Gastroesophageal sphincter (tissue), 4 donors: ENCODE measurements around the gene ALK. TPM values are rescaled to one million over a fixed set of nuclear protein-coding genes. Genes with fewer than 3 reads are reported as not detected.

Experiments used
- ATAC-seq: fragments of 150-250 bp; one replicate; pipeline ENCODE4 v1.9.1; 2016; ENCODE audit warnings: mild to moderate bottlenecking, moderate library complexity
- H3K27ac ChIP-seq, 4 donors: fragments of 200-600 bp; sonication (generic) in 3 of 4; 1 replicate in 3 of 4; 2 replicates in 1 of 4; pipeline ENCODE4 v1.5.1; 2016 to 2019
- H3K27me3 ChIP-seq: fragments of 200-600 bp; sonication (generic); one replicate; pipeline ENCODE4 v1.5.1; 2019
- H3K36me3 ChIP-seq, 2 donors: fragments of 200-600 bp; sonication (generic); one replicate each; pipeline ENCODE4 v1.5.1; 2019; ENCODE audit warnings: control low read depth in 1 of 2
- H3K4me1 ChIP-seq, 3 donors: fragments of 200-600 bp; sonication (generic); 1 replicate in 2 of 3; 2 replicates in 1 of 3; pipeline ENCODE4 v1.5.1; 2016 to 2019; ENCODE audit warnings: control low read depth in 2 of 3
- H3K4me3 ChIP-seq, 2 donors: fragments of 200-600 bp; sonication (generic); one replicate each; pipeline ENCODE4 v1.5.1; 2019; ENCODE audit warnings: mild to moderate bottlenecking in 1 of 2, moderate library complexity in 1 of 2
- H3K9me3 ChIP-seq, 3 donors: fragments of 200-600 bp; sonication (generic); one replicate each; pipeline ENCODE4 v1.5.1; 2017 to 2019; ENCODE audit warnings: control low read depth in 2 of 3
- CTCF ChIP-seq, 4 experiments: fragments of 200-600 bp in 2 of 4; fragments of 450-650 bp in 2 of 4; sonication (generic) in 1 of 4; IDR thresholded peaks; one replicate each; pipeline ENCODE4 v1.5.1; 2017 to 2019; ENCODE audit warnings: antibody characterized with exemption in 4 of 4, mild to moderate bottlenecking in 2 of 4, moderate library complexity in 2 of 4
- EP300 ChIP-seq: sonication (generic); formaldehyde crosslinking; IDR thresholded peaks from one replicate; pipeline ENCODE4 v1.6.1; 2017; ENCODE audit warnings: antibody characterized with exemption, mild to moderate bottlenecking
- POLR2A ChIP-seq, 2 donors: fragments of 450-650 bp; IDR thresholded peaks; one replicate each; pipeline ENCODE4 v1.6.1; 2017; ENCODE audit warnings: antibody characterized with exemption in 2 of 2, mild to moderate bottlenecking in 2 of 2, moderate library complexity in 1 of 2
- POLR2AphosphoS5 ChIP-seq: sonication (generic); formaldehyde crosslinking; IDR thresholded peaks from one replicate; pipeline ENCODE4 v1.6.1; 2017; ENCODE audit warnings: antibody characterized with exemption
- WGBS, 2 donors: methylation state at CpG; one replicate each; pipeline ENCODE4 v1.1.5; 2018; ENCODE audit warnings: low coverage in 1 of 2; 5-methylcytosine and 5-hydroxymethylcytosine counted together
- total RNA-seq, 4 donors: library from RNA; depleted of rRNA; stranded (reverse); fragments of >200 nt; gene quantifications; one replicate each; pipeline ENCODE4 v1.1.0, GENCODE V29; 2016

The ALK gene
- total RNA-seq, 4 donors from 2014 or later, result 0.94 to 1.6 (median 1.1) TPM

DNA sequence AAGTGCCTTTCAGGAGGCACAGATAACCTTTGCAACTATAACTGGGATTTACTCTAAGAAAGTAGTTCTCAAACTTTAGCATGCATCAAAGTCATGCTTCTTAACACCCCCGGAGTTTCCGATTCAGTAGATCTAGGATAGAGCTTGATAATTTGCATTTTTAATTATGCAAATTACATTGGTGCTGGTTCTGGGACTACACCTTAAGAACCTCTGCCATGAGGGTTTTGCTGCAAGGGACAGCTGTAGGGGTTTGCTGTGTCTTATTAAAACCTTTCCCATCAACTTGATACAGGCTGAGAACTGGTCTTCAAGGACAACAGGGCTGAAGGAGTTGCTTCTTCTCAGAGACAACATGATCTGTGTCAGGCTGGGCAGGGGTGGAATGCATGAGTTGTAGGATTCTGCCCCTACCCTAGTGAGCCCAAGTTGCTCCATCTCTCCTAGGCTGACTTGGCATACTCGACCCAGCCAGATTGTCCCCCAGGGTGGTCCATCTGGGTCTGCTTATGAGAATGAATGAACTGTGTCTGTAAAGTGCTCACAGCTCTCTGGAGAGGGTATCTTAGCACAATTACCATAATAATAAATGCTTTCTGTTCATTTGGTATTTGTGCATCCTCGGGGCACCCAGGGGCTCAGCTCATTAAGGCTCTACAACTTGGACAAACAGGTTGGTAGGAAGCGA is 573.5 kb downstream of the ALK start:
- no peak overlapping the region for H3K4me3 ChIP-seq
- peaks cover 19% of the 10 kb centered on the region for H3K27me3 ChIP-seq
- ATAC-seq, result no peak
- no peaks in the 10 kb centered on the region for H3K4me1 ChIP-seq
- H3K27ac ChIP-seq, result no peak overlapping the region
- no peaks in the 10 kb centered on the region for H3K9me3 ChIP-seq
- no peaks in the 10 kb centered on the region for H3K36me3 ChIP-seq
- 33 to 81% methylated on average over 1 to 3 of the region's 5 CpGs for WGBS, 2 donors
- TF ChIP-seq POLR2AphosphoS5 (no peak), EP300 (no peak), CTCF (IDR thresholded peaks at IDR 0.05) (no peak), POLR2A (IDR thresholded peaks at IDR 0.05) (no peak)

DNA sequence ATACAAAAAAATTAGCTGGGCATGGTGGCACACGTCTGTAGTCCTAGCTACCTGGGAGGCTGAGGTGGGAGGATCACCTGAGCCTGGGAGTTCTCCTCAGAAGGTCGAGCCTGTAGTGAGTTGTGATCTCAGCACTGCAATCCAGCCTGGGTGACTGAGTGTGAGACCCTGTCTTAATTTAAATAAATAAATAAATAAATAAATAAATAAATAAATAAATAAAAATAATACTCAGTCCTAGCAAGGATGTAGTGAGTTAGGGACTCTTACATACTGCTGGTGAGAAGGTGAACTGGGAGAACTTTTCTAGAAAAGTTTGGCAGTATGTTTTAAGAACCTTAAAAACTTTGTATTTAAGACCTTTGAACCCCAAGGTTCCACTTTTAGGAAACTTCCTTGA is 576.1 kb downstream of the ALK start:
- peaks cover 8% of the 10 kb centered on the region for H3K27me3 ChIP-seq
- no peak for ATAC-seq
- 80 to 89% methylated on average over 1 to 2 of the region's 2 CpGs for WGBS, 2 donors

GRCh38 chr2:29343830-29344229 is 577.6 kb downstream of the ALK start:
- TF ChIP-seq CTCF (IDR thresholded peaks at IDR 0.05), result no peak
- H3K27me3 ChIP-seq, result peaks cover 8% of the 10 kb centered on the region
- no peak overlapping the region for H3K27ac ChIP-seq
- no peaks in the 10 kb centered on the region for H3K9me3 ChIP-seq
- H3K36me3 ChIP-seq, result no peaks in the 10 kb centered on the region
- H3K4me3 ChIP-seq, result no peak overlapping the region
- no peaks in the 10 kb centered on the region for H3K4me1 ChIP-seq
- ATAC-seq, result no peak

More for the DNA sequence above, 576.1 kb downstream of the ALK start:
- H3K9me3 ChIP-seq, result no peaks in the 10 kb centered on the region
- H3K4me1 ChIP-seq, result no peaks in the 10 kb centered on the region
- H3K27ac ChIP-seq, result no peak overlapping the region
- TF ChIP-seq EP300 (no peak), POLR2A (IDR thresholded peaks at IDR 0.05) (no peak), POLR2AphosphoS5 (no peak), CTCF (IDR thresholded peaks at IDR 0.05) (no peak)
- no peak overlapping the region for H3K4me3 ChIP-seq
- H3K36me3 ChIP-seq, result no peaks in the 10 kb centered on the region

- 82 to 86% methylated on average over 5 to 10 of the region's 10 CpGs for WGBS, 2 donors
- no peaks in the 10 kb centered on the region for H3K9me3 ChIP-seq
Measured at GRCh38 chr2:29336341-29337241, 584.8 kb downstream of the ALK start.

More at GRCh38 chr2:29336341-29337241, 584.8 kb downstream of the ALK start:
- H3K27me3 ChIP-seq, result no peaks in the 10 kb centered on the region
- H3K27ac ChIP-seq, result no peak overlapping the region
- no peak for ATAC-seq
- TF ChIP-seq POLR2A (IDR thresholded peaks at IDR 0.05), result no peak
- TF ChIP-seq CTCF (IDR thresholded peaks at IDR 0.05), result no peak
- no peak for TF ChIP-seq EP300
- no peak for TF ChIP-seq POLR2AphosphoS5
- no peaks in the 10 kb centered on the region for H3K36me3 ChIP-seq
- no peak overlapping the region for H3K4me3 ChIP-seq
- H3K4me1 ChIP-seq, result no peaks in the 10 kb centered on the region
